Right forelimb (tissue), 1 donor: ENCODE results near the gene TH.

Source experiments
- DNase-seq: peaks from one replicate; pipeline ENCODE4 v3.0.0-alpha.2; 2018

Gene TH

DNA sequence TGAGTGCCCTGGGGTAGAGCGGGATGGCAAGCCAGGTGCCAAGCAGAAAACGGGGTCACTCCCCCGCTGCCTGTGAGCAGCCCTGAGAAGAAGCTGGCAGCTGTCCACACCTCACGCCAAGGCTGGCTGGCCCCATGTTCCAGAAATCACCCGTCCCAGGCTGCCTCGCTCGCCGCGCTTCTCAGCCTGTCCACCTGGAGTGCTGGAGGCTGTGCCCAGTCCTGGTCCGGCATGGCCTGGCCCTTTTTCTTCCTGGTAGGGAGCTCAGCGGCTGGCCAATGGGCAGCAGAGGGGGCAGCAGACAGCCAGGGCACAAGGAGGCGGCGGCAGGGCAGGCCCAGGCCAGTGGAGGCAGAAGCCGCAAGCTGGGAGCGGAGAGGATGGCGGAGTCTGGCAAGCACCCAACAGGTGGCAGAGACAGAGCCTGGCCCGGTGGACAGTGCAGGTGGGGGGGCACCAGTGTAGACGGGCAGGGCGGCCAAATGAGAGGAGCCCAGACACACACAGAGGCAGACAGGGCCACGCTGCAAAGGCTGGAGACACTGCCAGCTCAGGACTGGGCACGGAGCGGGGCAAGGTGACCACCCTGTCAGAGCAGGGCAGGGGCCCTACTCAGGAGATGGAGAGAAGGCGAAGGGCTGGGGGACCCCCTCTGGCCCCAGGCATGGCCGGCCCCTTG is 37.2 kb upstream of the TH start:
- peak; percentile 40 for DNase-seq

DNA sequence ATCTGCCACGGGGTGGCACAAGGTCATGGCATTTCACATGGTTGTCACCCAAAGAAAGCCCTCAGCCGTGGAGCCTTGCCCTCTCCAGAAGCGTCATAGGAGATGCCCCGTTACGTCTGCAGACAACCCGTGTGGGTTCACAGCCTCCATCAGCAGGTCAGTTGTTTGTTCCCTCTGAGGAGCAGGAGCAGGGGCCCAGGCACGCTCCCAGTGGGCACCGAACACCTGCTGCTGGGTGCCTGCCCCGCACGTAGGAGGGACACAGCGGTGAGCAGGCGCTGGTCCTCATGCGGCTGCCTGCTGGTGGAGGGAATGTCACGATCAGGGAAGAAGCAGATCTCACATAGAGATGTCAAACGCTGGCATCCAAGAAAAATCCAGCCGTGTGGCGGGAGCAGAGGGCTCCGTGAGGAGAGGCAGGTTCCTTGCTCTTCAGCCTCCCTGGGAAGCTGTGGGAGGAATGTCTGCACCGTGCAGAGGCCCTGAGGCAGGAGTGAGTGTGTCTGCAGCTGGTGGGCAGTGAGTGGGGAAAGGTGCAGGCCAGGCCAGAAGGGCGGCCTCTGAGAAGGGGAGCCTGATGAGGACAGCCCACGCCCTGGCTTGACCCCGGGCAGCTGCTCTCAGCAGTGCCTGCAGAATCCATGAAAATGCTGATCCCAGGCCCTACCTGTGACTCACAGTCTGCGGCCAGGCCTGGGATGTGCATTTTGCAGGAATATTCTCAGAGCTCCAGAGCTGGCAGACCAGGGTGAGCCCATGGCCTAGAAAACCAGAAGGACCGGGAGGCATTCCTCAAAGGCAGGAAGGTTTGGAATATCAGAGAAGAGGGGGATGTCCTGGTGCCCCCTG is 36.4 kb upstream of the TH start:
- peak; percentile 38 for DNase-seq

DNA sequence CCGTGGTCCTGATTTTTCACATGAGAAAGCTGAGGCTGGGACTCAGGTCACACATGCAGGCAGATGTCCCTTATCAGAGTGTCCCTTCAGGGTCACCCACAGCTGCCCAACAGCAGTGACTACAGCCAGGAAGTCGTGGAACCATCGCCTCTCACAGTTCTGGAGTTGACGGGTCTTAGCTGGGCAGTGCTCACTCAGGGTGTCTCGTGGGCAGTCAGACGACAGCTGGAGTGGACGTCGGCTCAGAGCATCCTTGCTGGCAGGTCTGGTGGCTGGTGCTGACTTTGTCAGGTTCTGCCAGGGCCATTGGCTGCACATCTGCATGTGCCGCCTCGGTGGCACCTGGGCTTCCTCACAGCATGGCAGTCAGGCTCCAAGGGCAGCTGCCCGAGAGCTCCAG is 35.6 kb upstream of the TH start:
- DNase-seq = no peak

DNA sequence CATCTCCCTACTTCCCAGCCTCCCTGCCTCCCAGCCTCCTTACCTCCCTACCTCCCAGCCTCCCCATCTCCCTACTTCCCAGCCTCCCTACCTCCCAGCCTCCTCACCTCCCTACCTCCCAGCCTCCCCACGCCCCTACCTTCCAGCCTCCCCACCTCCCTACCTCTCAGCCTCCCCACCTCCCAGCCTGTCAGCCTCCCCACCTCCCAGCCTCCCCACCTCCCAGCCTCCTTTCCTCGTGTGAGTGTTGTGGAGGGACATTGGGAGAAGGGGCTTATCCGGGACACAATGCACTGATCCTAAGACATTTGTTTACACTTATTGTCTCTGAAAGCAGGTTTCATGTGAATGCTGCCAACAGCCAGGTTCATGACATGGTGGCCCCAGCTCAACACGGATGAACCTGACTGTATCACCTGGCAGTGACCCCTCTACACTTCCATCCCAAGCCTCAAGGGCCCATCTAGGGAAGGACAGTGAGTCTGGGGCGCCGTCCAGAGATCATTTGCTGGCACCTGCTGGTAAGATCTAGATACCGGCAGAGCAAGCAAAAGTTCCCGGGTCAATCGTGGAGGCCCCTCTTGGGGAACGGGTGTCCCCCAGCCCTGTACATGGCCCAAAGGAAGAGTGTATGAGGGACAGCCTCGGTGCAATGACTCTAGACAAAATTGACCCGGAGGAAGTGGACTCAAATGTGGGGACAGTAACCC is 34.5 kb upstream of the TH start:
- peak; percentile 18 for DNase-seq

DNA sequence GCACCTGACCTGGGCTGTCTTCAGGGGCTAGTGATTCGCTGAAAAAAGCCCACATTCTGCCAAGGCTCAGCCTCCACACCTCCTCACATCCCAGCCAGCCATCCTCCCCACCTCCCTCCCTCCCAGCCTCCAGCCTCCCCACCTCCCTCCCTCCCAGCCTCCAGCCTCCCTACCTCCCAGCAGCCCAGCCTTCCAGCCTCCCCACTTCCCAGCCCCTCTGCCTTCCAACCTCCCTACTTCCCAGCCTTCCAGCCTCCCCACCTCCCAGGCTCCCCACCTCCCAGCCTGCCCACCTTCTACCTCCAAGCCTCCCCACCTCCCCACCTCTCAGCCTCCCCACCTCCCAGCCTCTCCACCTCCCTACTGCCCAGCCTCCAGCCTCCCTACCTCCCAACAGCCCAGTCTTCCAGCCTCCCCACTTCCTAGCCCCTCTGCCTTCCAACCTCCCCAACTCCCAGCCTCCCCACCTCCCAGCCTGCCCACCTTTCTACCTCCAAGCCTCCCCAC is 33.7 kb upstream of the TH start:
- peak; percentile 27 for DNase-seq

DNA sequence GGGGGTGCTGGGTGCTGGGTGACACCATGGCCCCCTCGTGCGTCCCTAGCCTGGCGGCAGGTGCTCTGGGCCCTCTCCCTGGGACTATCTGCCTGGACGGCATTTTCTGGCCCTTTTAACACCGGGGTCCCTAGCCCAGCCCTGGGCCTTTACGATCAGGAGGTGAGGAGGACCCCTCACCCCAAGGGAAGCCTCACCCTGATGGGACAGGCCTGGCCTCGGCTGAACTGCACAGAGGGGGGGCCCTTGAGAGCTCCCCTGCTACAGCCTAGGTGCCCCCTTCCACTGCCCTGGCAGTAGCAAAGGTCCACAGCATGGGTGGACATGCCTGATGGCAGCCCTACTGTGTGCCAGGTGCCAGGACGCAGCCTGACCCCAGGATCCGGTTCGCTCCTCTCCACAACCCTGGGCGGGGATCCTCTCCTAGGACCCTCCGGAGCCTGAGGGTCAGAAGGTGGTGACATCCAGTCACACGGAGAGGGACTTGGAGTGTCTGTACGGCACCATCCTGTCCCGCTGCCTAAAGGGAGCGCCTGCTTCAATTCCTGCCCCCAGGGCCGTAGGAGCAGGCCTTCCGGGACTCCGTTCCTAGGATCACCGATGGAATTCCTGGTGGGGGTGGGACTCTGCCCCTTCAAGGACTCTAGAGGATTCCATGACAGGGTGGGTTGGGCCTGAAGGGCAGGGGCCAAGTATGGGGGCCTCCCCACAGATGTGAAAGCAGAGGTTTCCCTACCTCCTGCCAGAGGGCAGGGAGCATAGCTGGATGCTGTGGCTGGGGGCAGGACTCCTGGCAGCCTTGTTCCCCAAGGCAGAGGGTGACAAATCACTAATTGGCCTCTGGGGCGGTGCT is 33.0 kb upstream of the TH start:
- DNase-seq = peak; percentile 40

DNA sequence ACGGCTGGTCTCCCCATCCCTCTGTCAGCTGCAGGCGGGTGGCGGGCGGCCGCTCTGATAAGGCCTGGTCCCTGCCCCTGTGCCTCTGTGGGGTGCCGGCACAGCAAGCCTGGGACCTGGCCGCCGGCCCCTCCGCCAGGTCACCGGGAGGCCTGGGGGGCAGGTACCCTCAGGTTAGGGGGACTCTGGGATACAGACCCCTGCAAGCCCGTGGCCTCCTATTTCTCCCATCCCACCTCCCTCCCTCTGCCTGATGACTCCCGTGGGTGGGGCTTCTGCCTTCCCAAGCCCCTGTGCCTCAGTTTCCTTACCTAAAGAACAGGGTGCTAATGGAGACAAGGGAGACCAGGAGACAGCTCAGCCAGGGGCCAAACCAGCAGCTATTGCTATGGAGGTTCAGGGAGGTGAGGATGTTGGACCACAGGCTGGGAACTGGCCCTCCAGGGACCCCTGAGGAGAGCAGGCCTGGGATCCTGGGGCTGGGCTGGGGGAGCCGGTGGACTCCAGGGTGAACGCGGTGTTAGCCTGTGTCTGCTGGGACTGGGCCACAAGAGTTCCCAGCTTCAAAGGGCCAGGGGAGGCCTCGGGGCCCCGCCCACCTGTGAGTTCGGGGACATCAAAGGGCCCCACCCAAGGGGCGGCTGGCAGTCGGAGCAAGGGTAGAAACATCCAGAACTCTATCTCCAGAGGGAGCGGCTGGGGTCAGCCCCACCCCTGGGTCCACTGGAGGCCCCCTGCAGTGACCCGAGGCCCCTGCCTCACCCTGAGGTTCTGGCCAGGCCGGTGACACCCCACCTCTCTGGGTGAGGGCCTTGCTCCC is 32.0 kb upstream of the TH start:
- peak; percentile 34 for DNase-seq

DNA sequence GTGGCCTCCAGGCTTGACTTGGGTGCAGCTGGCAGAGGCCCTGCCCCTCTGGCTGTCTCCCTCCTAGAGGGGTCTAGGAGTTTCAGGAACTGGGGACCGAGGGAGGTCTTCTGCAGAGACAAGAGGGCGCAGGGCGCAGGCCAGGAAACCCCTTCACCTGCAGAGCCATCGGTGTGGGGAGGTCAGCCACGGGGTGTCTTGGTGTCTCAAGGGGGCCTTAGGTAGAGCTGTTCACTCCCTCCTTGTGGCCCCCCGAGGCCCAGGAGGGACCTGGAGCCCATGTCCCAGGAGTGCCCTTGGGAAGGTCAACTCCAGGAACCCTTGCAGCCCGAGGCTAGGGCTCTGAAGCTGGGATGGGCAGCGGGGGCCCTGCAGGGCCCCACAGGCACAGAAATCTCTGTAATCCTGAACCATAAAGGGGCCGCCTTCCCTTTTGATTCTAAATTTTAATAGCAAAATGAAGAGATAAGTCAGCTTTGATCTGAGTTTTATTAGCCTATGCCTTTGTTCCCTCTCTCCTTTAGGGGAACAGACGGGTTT is 31.4 kb upstream of the TH start:
- peak; percentile 24 for DNase-seq

DNA sequence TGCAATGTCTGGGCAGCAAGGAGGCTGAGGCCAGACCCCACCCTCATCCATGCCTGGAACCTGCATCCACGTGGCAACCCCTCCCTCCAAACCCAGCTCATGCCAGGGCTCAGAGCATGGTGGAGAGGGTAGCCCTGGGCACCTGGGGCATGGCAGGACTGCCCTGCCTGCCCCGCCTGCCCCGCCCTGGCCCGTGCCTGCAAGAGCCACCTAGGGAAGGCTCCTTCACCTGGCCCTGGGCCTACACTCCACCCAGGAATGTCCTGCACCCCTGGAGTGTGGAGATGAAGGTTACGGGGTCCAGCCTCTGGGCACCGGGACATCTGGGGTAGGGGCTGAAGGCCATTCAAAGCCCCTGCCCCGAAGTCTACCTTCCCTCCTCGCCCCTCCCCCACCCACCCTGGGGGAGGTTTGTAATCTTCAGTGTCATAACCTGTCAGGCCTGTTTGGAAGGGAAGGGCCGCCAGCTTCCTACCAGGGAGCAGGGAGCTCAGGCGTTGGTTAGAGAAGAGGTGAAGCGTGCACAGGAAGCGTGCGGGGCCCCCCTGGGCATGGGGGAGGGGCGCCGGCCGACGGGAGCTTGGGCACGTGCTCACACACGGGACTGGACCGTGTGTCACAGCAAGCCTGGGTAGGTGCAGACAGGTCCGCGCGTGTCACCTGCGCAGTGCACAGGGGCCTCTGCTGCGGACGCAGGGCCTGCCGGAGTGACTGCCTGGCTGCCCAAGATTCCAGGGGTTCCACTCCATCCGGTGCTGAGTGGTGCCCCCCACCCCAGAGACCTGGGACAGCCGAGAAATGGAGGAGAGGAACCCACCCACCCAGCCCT is 30.7 kb upstream of the TH start:
- DNase-seq = peak; percentile 37

DNA sequence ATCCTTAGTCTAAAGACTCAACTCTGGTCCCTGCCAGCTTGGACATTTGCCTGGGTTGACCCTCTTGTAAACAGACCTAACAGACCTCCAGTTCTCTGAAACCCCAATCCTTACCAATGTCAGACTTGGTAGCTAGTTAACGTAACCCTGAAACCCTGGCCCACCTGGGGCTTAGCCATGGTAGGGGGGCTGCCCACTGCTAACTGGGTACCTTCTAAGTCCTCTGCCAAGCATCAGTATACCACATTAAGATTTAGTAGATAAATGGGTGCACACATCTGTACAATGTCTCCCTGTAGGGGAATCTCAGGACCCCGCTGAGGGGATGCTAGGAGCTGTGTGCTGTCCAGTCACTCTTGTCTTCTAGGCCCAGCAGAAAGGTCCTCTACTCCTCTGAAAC is 29.9 kb upstream of the TH start:
- no peak for DNase-seq

DNA sequence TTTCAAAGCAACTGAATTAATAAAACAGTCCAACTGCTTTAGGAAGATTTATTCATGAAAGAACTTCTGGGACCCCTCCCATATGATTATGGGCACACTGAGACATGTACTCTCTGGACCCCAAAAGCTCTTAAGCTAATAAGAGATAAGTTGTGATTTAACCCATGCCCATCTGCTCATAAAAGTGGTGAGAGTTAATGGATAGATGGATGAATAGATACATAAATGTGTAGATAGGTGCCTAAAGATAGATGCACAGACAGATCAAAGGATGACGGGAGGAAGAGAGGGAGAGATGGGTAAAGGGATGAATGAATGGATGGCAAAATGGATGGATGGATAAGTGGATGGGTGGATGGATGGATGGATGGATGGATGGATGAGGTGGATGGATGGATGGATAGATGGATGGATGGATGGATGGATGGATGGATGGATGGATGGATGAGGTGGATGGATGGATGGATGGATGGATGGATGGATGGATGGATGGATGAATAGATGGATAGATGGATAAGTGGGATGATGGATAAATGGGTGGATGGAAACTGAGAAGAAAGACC is 29.4 kb upstream of the TH start:
- DNase-seq = no peak

DNA sequence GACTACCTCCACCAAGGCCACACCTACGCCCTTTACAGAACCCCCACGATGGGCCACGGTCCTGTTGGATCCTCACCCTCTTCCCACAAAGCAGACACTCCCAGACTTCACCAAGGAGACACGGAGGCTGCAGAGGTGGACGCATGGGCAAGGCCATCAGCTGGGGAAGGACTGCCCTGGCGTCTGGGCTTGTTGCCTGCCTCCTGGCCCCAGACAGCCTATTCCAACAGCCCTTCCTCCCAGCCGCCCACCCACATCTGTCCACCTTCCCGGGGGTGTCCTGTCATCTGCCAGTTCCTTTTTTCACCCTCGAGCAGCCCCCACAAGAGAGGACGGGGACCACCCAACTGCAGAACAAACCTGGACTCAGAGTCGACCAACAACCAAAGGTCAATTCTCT is 28.9 kb upstream of the TH start:
- DNase-seq = no peak

DNA sequence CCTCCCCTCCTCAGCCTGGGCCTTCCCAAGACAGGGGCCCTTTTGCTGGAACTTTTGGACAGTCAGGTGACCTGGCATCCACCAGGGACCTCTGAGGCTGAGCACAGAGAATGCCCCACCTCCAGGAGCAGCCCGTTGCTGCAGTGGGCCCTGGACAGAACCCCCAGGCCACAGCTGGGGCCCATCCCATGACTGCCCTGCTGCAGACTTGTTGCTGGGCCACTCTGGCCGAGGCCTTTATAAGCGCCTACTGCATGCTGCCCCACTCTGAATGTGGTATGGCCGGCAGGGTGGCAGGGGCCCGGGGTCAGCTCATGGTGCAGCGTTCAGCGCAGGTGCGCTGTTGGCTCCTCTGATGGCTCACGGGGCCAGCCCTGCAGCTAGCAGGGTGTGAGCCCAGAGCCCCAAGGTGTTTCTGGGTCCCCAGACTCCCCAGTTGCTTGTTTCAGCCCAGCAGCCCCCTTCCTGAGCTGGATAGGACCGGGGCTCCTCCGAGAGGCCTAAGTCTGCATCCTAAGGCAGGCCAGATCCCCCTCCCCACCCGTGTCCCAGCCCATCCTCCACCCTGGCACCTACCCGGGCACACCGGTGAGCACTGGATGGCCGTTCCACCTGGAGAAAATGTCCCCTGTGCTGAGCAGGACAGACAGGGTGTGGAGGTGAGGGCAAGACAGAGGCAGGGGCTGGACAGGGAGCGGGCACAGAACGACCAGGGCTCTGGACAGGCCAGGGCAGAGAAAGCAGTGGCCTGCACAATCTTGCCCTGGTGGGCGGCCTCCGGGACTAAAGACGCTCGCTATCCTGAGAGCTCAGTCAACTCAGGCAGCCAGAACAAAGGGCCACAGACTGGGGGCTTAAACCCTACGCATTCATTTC is 28.1 kb upstream of the TH start:
- no peak for DNase-seq

DNA sequence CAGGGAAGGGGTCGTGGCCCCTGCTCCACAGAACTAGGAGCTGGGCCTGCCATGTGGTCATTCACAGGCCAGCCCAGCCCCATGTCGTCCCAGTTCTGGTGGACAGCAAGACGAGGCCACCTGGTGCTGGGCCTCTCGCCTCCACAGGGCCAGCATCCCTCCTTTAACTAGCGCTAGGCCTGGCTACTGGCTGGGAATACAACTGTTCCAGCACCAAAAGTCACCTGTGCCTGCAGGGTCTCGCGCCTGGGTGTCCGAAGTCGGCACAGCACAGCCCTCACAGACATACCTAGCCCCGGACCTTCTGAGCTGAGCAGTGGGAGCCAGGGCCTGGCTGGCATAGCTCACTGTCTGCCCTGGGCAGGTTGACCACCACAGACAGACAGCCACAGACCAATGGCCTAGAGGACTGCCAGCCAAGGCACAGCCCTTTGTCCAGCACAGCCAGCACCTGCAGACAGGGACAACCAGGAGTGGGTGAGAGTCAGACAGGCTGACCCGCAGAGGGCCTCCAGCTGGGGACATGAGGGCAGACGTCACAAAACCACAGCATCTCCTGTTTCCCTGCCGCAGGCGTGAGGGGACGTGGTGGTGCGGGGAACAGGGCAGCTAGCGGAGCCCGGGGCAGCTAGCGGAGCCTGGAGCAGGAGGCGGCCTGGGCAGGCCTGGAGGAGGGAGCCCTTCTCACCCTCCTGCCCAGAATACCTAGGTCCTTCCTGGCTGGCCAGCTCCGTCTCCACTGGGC is 27.2 kb upstream of the TH start:
- DNase-seq = no peak

DNA sequence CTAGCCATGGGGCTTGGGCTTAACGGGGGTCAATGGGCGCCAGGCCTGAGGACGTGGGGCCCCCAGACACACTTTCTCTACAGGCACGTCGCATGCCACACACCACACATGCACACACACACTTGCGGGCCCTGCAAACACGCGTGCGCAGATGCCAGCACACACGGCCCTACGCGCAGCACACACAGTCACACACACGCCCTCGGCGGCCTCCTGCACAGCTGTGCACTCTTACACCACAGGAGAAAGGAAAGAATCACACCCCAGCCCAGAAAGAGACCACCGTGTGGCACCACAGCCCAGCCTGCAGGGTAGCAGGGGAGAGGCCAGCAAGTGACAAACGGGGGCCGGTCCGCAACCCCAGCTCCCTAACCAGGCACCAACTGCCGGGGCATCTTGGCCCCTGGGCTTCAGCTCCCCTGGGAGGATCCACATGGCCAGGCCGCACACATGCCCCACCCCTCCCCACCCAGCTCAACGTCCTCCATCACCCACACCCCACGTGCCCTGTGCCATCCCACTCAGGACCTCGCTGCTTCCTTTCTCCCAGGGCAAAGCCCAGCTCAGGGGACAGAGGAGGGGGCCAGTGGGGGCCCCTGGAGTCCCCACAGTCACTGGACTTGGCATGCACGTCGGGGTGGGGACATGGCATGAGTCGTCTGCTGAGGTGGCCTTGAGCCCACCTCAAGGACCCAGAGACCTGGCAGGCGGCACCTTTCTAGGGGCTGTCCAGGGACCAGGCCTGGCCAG is 26.3 kb upstream of the TH start:
- DNase-seq = no peak

DNA sequence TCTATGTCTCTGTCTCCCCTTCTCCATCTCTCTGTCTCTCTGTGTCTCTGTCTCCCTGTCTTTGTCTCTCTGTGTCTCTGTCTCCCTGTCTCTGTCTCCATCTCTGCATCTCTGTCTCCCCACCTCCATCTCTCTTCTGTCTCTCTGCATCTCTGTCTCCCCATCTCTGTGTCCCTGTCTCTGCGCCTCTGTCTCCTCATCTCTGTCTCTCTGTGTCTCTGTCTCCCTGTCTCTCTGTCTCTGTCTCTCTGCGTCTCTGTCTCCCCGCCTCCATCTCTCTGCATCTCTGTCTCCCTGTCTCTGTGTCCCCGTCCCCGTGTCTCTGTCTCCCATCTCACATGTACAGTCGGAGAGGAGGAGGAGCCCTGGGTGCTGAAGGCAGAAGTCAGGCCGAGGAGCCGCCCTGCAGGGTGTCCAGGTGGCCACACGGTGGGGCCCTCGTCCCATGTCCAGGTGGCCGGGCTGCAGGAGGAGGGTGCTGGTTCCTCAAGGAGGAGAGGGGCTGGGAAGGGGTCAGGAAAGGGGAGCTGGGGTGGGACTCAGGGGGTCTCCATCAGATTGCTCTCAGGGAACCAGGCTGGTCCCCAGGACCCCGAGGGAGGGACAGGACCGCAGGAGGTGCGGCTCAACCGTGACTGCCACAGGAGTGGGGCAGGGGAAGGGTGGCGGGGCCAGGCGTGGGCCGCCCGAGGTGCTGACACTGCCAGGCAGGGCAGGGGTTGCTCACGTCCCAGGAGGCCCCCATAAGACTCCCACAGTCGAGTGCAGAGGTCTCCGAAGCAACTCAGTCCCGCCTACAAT is 25.6 kb upstream of the TH start:
- DNase-seq = peak; percentile 87

DNA sequence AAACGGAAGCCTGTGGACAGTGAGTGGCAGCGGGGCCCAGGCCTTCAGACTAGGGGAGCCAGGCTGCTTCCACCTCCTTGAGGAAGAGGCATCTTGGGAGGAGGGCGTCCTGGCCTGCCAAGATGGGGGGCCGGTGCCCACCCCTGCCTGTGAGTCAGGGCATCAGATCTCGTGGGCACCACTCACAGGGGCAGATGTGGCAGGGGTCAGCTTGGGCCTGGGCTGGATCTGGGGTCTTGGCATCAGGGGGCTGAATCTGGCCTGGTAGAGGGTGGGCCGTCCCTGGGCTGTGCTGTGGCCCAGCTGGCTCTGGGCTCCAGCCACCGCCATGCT is 24.1 kb upstream of the TH start:
- no peak for DNase-seq
